ENCODE measurements around the gene SQOR.
A peak's percentile ranks its signal among the peaks of the same experiment; 100 is the strongest.

Gene SQOR

GRCh38 chr15:45611305-45611704 is 23.5 kb upstream of the SQOR start:
- Mint-ChIP-seq H3K9me3 (no peaks in the 10 kb centered on the region), H3K4me1 (peaks cover 8% of the 10 kb centered on the region), H3K27ac (no peak overlapping the region), H3K27me3 (no peaks in the 10 kb centered on the region), H3K4me3 (no peak overlapping the region)
- ATAC-seq (no peak), DNase-seq (no peak)

GRCh38 chr15:45612790-45613415 is 21.9 kb upstream of the SQOR start:
- Mint-ChIP-seq H3K4me3 (no peak overlapping the region), H3K27me3 (no peaks in the 10 kb centered on the region), H3K27ac (no peak overlapping the region), H3K4me1 (peaks cover 8% of the 10 kb centered on the region), H3K9me3 (no peaks in the 10 kb centered on the region)
- no peak for DNase-seq
- peak; percentile 47 for ATAC-seq

- ATAC-seq = peak; percentile 31
These were observed 17.9 kb upstream of the SQOR start for GRCh38 chr15:45616901-45617323.

GRCh38 chr15:45618813-45619212 is 16.0 kb upstream of the SQOR start:
- H3K4me3 Mint-ChIP-seq = no peak overlapping the region
- H3K9me3 Mint-ChIP-seq = no peaks in the 10 kb centered on the region
- peak; percentile 72 for ATAC-seq
- H3K27me3 Mint-ChIP-seq = no peaks in the 10 kb centered on the region
- no peaks in the 10 kb centered on the region for H3K4me1 Mint-ChIP-seq
- peak overlapping the region in 1 of 2 donors; percentile 44 for H3K27ac Mint-ChIP-seq
- DNase-seq = peak; percentile 9 to 39

More at GRCh38 chr15:45616901-45617323, 17.9 kb upstream of the SQOR start:
- peaks cover 8% of the 10 kb centered on the region for H3K4me1 Mint-ChIP-seq
- no peaks in the 10 kb centered on the region for H3K27me3 Mint-ChIP-seq
- H3K9me3 Mint-ChIP-seq = no peaks in the 10 kb centered on the region
- peak overlapping the region in 1 of 2 donors; percentile 19 for H3K27ac Mint-ChIP-seq
- no peak for DNase-seq
- no peak overlapping the region for H3K4me3 Mint-ChIP-seq

GRCh38 chr15:45628136-45628535 is 6.7 kb upstream of the SQOR start:
- DNase-seq (no peak), ATAC-seq (no peak)
- Mint-ChIP-seq H3K9me3 (peaks cover 19% of the 10 kb centered on the region in 2 donors), H3K4me1 (peaks cover 18% of the 10 kb centered on the region), H3K4me3 (no peak overlapping the region), H3K27me3 (no peaks in the 10 kb centered on the region), H3K27ac (no peak overlapping the region)

- ATAC-seq = no peak
- DNase-seq = no peak
- peaks cover 14 to 16% of the 10 kb centered on the region in 2 donors for H3K9me3 Mint-ChIP-seq
- H3K4me1 Mint-ChIP-seq = peaks cover 26% of the 10 kb centered on the region
- peak overlapping the region in 1 of 2 donors; percentile 38 for H3K4me3 Mint-ChIP-seq
- no peaks in the 10 kb centered on the region for H3K27me3 Mint-ChIP-seq
- no peak overlapping the region for H3K27ac Mint-ChIP-seq
These were observed 3.7 kb upstream of the SQOR start for GRCh38 chr15:45630917-45631691.

- peaks cover 8 to 10% of the 10 kb centered on the region in 2 donors for H3K9me3 Mint-ChIP-seq
- ATAC-seq (no peak), DNase-seq (no peak)
- no peaks in the 10 kb centered on the region for H3K27me3 Mint-ChIP-seq
- H3K27ac Mint-ChIP-seq = no peak overlapping the region
- H3K4me1 Mint-ChIP-seq = peaks cover 26% of the 10 kb centered on the region
- H3K4me3 Mint-ChIP-seq = peak overlapping the region in 1 of 2 donors; percentile 38
These were observed 3.1 kb upstream of the SQOR start for GRCh38 chr15:45631776-45632175.

GRCh38 chr15:45635191-45635638 is 386 bp downstream of the SQOR start:
- ATAC-seq = peak; percentile 76
- Mint-ChIP-seq H3K27me3 (no peaks in the 10 kb centered on the region), H3K4me3 (peak overlapping the region; percentile 99), H3K9me3 (peaks cover 6 to 11% of the 10 kb centered on the region in 2 donors), H3K27ac (peak overlapping the region; percentile 23 to 85), H3K4me1 (peaks cover 61% of the 10 kb centered on the region)
- DNase-seq = peak; percentile 78 to 79

GRCh38 chr15:45635763-45636292 is 999 bp downstream of the SQOR start:
- H3K4me3 Mint-ChIP-seq = peak overlapping the region; percentile 99
- ATAC-seq (no peak), DNase-seq (no peak)
- H3K4me1 Mint-ChIP-seq = peaks cover 67% of the 10 kb centered on the region
- no peaks in the 10 kb centered on the region for H3K27me3 Mint-ChIP-seq
- peak overlapping the region; percentile 23 to 85 for H3K27ac Mint-ChIP-seq
- peaks cover 6 to 11% of the 10 kb centered on the region in 2 donors for H3K9me3 Mint-ChIP-seq

- Mint-ChIP-seq H3K4me3 (peak overlapping the region; percentile 73 to 99), H3K27ac (peak overlapping the region; percentile 94 to 95), H3K9me3 (peaks cover 6 to 11% of the 10 kb centered on the region in 2 donors), H3K4me1 (peaks cover 67% of the 10 kb centered on the region), H3K27me3 (no peaks in the 10 kb centered on the region)
- ATAC-seq (peak; percentile 2), DNase-seq (peak in 1 of 2 donors; percentile 8)
These were observed 2.3 kb downstream of the SQOR start for GRCh38 chr15:45637141-45637540.

GRCh38 chr15:45637552-45638033 is 2.8 kb downstream of the SQOR start:
- H3K4me1 Mint-ChIP-seq = peaks cover 66% of the 10 kb centered on the region
- H3K27ac Mint-ChIP-seq = peak overlapping the region; percentile 94 to 95
- peaks cover 6 to 11% of the 10 kb centered on the region in 2 donors for H3K9me3 Mint-ChIP-seq
- H3K27me3 Mint-ChIP-seq = no peaks in the 10 kb centered on the region
- peak overlapping the region; percentile 73 to 99 for H3K4me3 Mint-ChIP-seq
- ATAC-seq (peak; percentile 74), DNase-seq (peak; percentile 41 to 67)

- Mint-ChIP-seq H3K4me1 (peaks cover 85% of the 10 kb centered on the region), H3K9me3 (peaks cover 6 to 11% of the 10 kb centered on the region in 2 donors), H3K27me3 (no peaks in the 10 kb centered on the region), H3K27ac (no peak overlapping the region), H3K4me3 (no peak overlapping the region)
- ATAC-seq (no peak), DNase-seq (no peak)
These were observed 5.8 kb downstream of the SQOR start for GRCh38 chr15:45640616-45641015.

- Mint-ChIP-seq H3K27ac (no peak overlapping the region), H3K4me3 (peak overlapping the region in 1 of 2 donors; percentile 3), H3K9me3 (peaks cover 6 to 11% of the 10 kb centered on the region in 2 donors), H3K4me1 (peaks cover 88% of the 10 kb centered on the region), H3K27me3 (no peaks in the 10 kb centered on the region)
- no peak for ATAC-seq
- no peak for DNase-seq
These were observed 6.5 kb downstream of the SQOR start for GRCh38 chr15:45641374-45641781.

GRCh38 chr15:45641999-45642932 is 7.4 kb downstream of the SQOR start:
- no peak overlapping the region for H3K27ac Mint-ChIP-seq
- H3K4me3 Mint-ChIP-seq = peak overlapping the region in 1 of 2 donors; percentile 3
- peaks cover 88% of the 10 kb centered on the region for H3K4me1 Mint-ChIP-seq
- ATAC-seq (no peak), DNase-seq (no peak)
- H3K9me3 Mint-ChIP-seq = peaks cover 6 to 11% of the 10 kb centered on the region in 2 donors
- H3K27me3 Mint-ChIP-seq = no peaks in the 10 kb centered on the region

GRCh38 chr15:45644437-45644836 is 9.6 kb downstream of the SQOR start:
- Mint-ChIP-seq H3K9me3 (peaks cover 1 to 5% of the 10 kb centered on the region in 2 donors), H3K4me3 (peak overlapping the region; percentile 25 to 33), H3K4me1 (peaks cover 76% of the 10 kb centered on the region), H3K27me3 (no peaks in the 10 kb centered on the region), H3K27ac (peak overlapping the region; percentile 31 to 59)
- DNase-seq (no peak), ATAC-seq (peak; percentile 41)

Measured in stimulated activated naive CD8-positive, alpha-beta T cell treated with anti-CD3 and anti-CD28 coated beads, Interleukin-15, amount 100 ng/mL, for 72 hours (primary cell).